HAP-1 (cell line): Measurements from ENCODE around the gene BMI1.

Experiments used
- DNase-seq, 2 experiments: peaks; one replicate each; pipeline ENCODE4 v3.0.0-alpha.2; 2016 to 2020; ENCODE audit warnings: low spot score in 2 of 2
- H3K27me3 ChIP-seq: fragments of 250-450 bp; sonication (Bioruptor Pico); 2 replicates; pipeline ENCODE4 v1.5.1; 2020; ENCODE audit warnings: low read depth, mild to moderate bottlenecking, moderate library complexity
- H3K36me3 ChIP-seq: fragments of 250-450 bp; sonication (Bioruptor Pico); replicated peaks from 2 replicates; pipeline ENCODE4 v1.5.1; 2020; ENCODE audit warnings: mild to moderate bottlenecking
- H3K4me1 ChIP-seq: fragments of 250-450 bp; sonication (Bioruptor Pico); 2 replicates; pipeline ENCODE4 v1.5.1; 2020; ENCODE audit warnings: mild to moderate bottlenecking
- H3K4me3 ChIP-seq: fragments of 250-450 bp; sonication (Bioruptor Pico); 2 replicates; pipeline ENCODE4 v1.5.1; 2020; ENCODE audit warnings: mild to moderate bottlenecking, moderate library complexity
- H3K9me3 ChIP-seq: fragments of 250-450 bp; sonication (Bioruptor Pico); 2 replicates; pipeline ENCODE4 v1.5.1; 2020; ENCODE audit warnings: mild to moderate bottlenecking, moderate library complexity
- in situ Hi-C: fragments of 300-500 bp; cut with MboI; formaldehyde crosslinking; loops from 3 replicates; pipeline ENCODE4 v1.14.3; 2020; ENCODE audit warnings: low sequenced_read_pairs, inconsistent platforms, mixed read lengths

The BMI1 gene

GRCh38 chr10:22370320-22370719, 49.4 kb downstream of the BMI1 start:
- DNase-seq = no peak
- no peaks in the 10 kb centered on the region for H3K9me3 ChIP-seq
- no peaks in the 10 kb centered on the region for H3K36me3 ChIP-seq
- no peaks in the 10 kb centered on the region for H3K27me3 ChIP-seq
- no peak overlapping the region for H3K4me3 ChIP-seq
- peaks cover 20% of the 10 kb centered on the region for H3K4me1 ChIP-seq
- in situ Hi-C loops = no loop called here

GRCh38 chr10:22372298-22372697, 51.4 kb downstream of the BMI1 start:
- Histone ChIP-seq H3K9me3 (no peaks in the 10 kb centered on the region), H3K4me3 (no peak overlapping the region), H3K36me3 (no peaks in the 10 kb centered on the region), H3K4me1 (peaks cover 1% of the 10 kb centered on the region; the same call in 1 of the 2 replicates), H3K27me3 (no peaks in the 10 kb centered on the region)
- in situ Hi-C loops = no loop called here
- no peak for DNase-seq

- no peaks in the 10 kb centered on the region for H3K4me1 ChIP-seq
- H3K9me3 ChIP-seq = no peaks in the 10 kb centered on the region
- no peaks in the 10 kb centered on the region for H3K27me3 ChIP-seq
- no peak for DNase-seq
- in situ Hi-C loops = no loop called here
- H3K36me3 ChIP-seq = no peaks in the 10 kb centered on the region
- H3K4me3 ChIP-seq = no peak overlapping the region
Observed at GRCh38 chr10:22372917-22373316, 52.0 kb downstream of the BMI1 start.

GRCh38 chr10:22374489-22375126, 53.7 kb downstream of the BMI1 start:
- H3K9me3 ChIP-seq = no peaks in the 10 kb centered on the region
- H3K4me1 ChIP-seq = 0 out of 2 replicates have a peak, but pooled peaks cover 4% of the 10 kb centered on the region
- no peaks in the 10 kb centered on the region for H3K36me3 ChIP-seq
- H3K4me3 ChIP-seq = no peak overlapping the region
- in situ Hi-C loops = no loop called here
- DNase-seq = no peak
- no peaks in the 10 kb centered on the region for H3K27me3 ChIP-seq

- DNase-seq = peak in 1 of 2 experiments; percentile 15
- Histone ChIP-seq H3K27me3 (no peaks in the 10 kb centered on the region), H3K4me3 (no peak overlapping the region), H3K36me3 (no peaks in the 10 kb centered on the region), H3K9me3 (no peaks in the 10 kb centered on the region), H3K4me1 (0 out of 2 replicates have a peak, but pooled peaks cover 4% of the 10 kb centered on the region)
- in situ Hi-C loops = no loop called here
Observed at GRCh38 chr10:22379059-22379458, 58.2 kb downstream of the BMI1 start.
